GM19351 (cell line): ENCODE results near the gene SEMA3B.

Source experiments
- ATAC-seq: cut with Tn5 transposase; IDR thresholded peaks from one replicate; pipeline ENCODE4 v1.9.1; 2021; ENCODE audit warnings: mild to moderate bottlenecking, moderate library complexity; ENCODE audit not compliant: unreplicated experiment

The SEMA3B gene

GRCh38 chr3:50292159-50293078 lies 23.5 kb downstream of the SEMA3B start, which contains the start of gene IFRD2:
Gene IFRD2 (minus strand): TSS chr3:50292429. CDS start chr3:50292274, 155 bp downstream.
- peak; percentile 96 for ATAC-seq

GRCh38 chr3:50293079-50293801 lies 24.3 kb downstream of the SEMA3B start:
- no peak for ATAC-seq

GRCh38 chr3:50294089-50294488 lies 25.1 kb downstream of the SEMA3B start:
- no peak for ATAC-seq

GRCh38 chr3:50294492-50295403 lies 25.8 kb downstream of the SEMA3B start:
- ATAC-seq = no peak

GRCh38 chr3:50295553-50296431 lies 26.8 kb downstream of the SEMA3B start:
- ATAC-seq = no peak

GRCh38 chr3:50296721-50297383 lies 27.9 kb downstream of the SEMA3B start:
- ATAC-seq = no peak

- ATAC-seq = no peak
Observed at GRCh38 chr3:50297384-50297775, 28.4 kb downstream of the SEMA3B start.

- ATAC-seq = no peak
Observed at GRCh38 chr3:50297896-50298725, 29.2 kb downstream of the SEMA3B start.

GRCh38 chr3:50298836-50299637 lies 30.1 kb downstream of the SEMA3B start, which contains the start of the genes HYAL3 and NAA80:
Gene HYAL3 (minus strand): TSS chr3:50299405. CDS start chr3:50295602, 3,803 bp downstream.
Gene NAA80 (minus strand): TSS chr3:50299405. CDS start chr3:50297463, 1,942 bp downstream.
- peak; percentile 83 for ATAC-seq

- no peak for ATAC-seq
Observed at GRCh38 chr3:50299638-50299928, 30.6 kb downstream of the SEMA3B start.

- ATAC-seq = no peak
Observed at GRCh38 chr3:50299929-50300680, 31.2 kb downstream of the SEMA3B start.

- no peak for ATAC-seq
Observed at GRCh38 chr3:50300681-50301254, 31.8 kb downstream of the SEMA3B start.

- ATAC-seq = no peak
Observed at GRCh38 chr3:50302095-50303012, 33.4 kb downstream of the SEMA3B start.

- no peak for ATAC-seq
Observed at GRCh38 chr3:50303013-50303815, 34.3 kb downstream of the SEMA3B start, which contains the start of gene HYAL1. Gene HYAL1 (minus strand): TSS chr3:50303574. CDS start chr3:50302956, 618 bp downstream.

- no peak for ATAC-seq
Observed at GRCh38 chr3:50304601-50305000, 35.7 kb downstream of the SEMA3B start.
